Progenitor cell of endocrine pancreas (in vitro differentiated cells): ENCODE data around the gene NRDC. TPM values are rescaled to one million over a fixed set of nuclear protein-coding genes. Genes with fewer than 3 reads are reported as not detected.

Experiments used
- DNase-seq: peaks from one replicate; pipeline ENCODE4 v3.0.0; 2021; ENCODE audit warnings: low spot score; ENCODE audit not compliant: unreplicated experiment
- H3K27ac Mint-ChIP-seq: 2 replicates; pipeline ENCODE4 v1.8.0; 2021; ENCODE audit warnings: mild to moderate bottlenecking, moderate library complexity, mixed read lengths
- H3K27me3 Mint-ChIP-seq: 2 replicates; pipeline ENCODE4 v1.8.0; 2021; ENCODE audit warnings: mixed read lengths
- H3K36me3 Mint-ChIP-seq: 2 replicates; pipeline ENCODE4 v1.8.0; 2022; ENCODE audit warnings: mixed read lengths; ENCODE audit not compliant: insufficient read depth
- H3K4me1 Mint-ChIP-seq: 2 replicates; pipeline ENCODE4 v1.8.0; 2021; ENCODE audit warnings: low read depth, mixed read lengths
- H3K4me3 Mint-ChIP-seq: 2 replicates; pipeline ENCODE4 v1.8.0; 2021; ENCODE audit warnings: low read depth, mild to moderate bottlenecking, moderate library complexity, mixed read lengths
- H3K9me3 Mint-ChIP-seq: 2 replicates; pipeline ENCODE4 v1.8.0; 2021; ENCODE audit warnings: low read depth, mixed read lengths
- CTCF ChIP-seq: fragments of 200-600 bp; sonication (generic); IDR thresholded peaks from one replicate; pipeline ENCODE4 v1.5.0; 2021; ENCODE audit warnings: antibody characterized with exemption, mild to moderate bottlenecking; ENCODE audit not compliant: unreplicated experiment
- total RNA-seq: library from RNA; stranded (reverse); gene quantifications from 2 replicates; pipeline ENCODE4 v1.2.1, GENCODE V29; 2021

NRDC gene
- total RNA-seq, 1 donor from 2014 or later, result 200 TPM

- TF ChIP-seq CTCF, result no peak
- DNase-seq, result no peak
- no peak overlapping the region for H3K4me3 Mint-ChIP-seq
- no peaks in the 10 kb centered on the region for H3K27me3 Mint-ChIP-seq
- peaks cover 4% of the 10 kb centered on the region for H3K4me1 Mint-ChIP-seq
- peaks cover 4% of the 10 kb centered on the region for H3K9me3 Mint-ChIP-seq
- H3K36me3 Mint-ChIP-seq, result peaks cover 32% of the 10 kb centered on the region
- H3K27ac Mint-ChIP-seq, result no peak overlapping the region
Measured at GRCh38 chr1:51755437-51755836, 123.1 kb downstream of the NRDC start.

GRCh38 chr1:51754666-51755065 lies 123.9 kb downstream of the NRDC start:
- DNase-seq, result no peak
- no peak for TF ChIP-seq CTCF
- no peaks in the 10 kb centered on the region for H3K27me3 Mint-ChIP-seq
- peaks cover 4% of the 10 kb centered on the region for H3K9me3 Mint-ChIP-seq
- H3K4me1 Mint-ChIP-seq, result peaks cover 4% of the 10 kb centered on the region
- no peak overlapping the region for H3K27ac Mint-ChIP-seq
- H3K36me3 Mint-ChIP-seq, result peaks cover 32% of the 10 kb centered on the region
- H3K4me3 Mint-ChIP-seq, result no peak overlapping the region

GRCh38 chr1:51753969-51754368 lies 124.6 kb downstream of the NRDC start:
- Mint-ChIP-seq H3K27ac (peak overlapping the region; percentile 64), H3K9me3 (peaks cover 4% of the 10 kb centered on the region), H3K4me1 (peaks cover 4% of the 10 kb centered on the region), H3K36me3 (peaks cover 32% of the 10 kb centered on the region), H3K27me3 (no peaks in the 10 kb centered on the region), H3K4me3 (no peak overlapping the region)
- DNase-seq, result no peak
- TF ChIP-seq CTCF, result no peak

GRCh38 chr1:51752073-51752948 lies 126.2 kb downstream of the NRDC start:
- Mint-ChIP-seq H3K27me3 (no peaks in the 10 kb centered on the region), H3K36me3 (peaks cover 36% of the 10 kb centered on the region), H3K27ac (no peak overlapping the region), H3K4me1 (peaks cover 4% of the 10 kb centered on the region), H3K4me3 (no peak overlapping the region), H3K9me3 (peaks cover 4% of the 10 kb centered on the region)
- no peak for DNase-seq
- no peak for TF ChIP-seq CTCF

GRCh38 chr1:51750729-51751128 lies 127.8 kb downstream of the NRDC start:
- no peak for TF ChIP-seq CTCF
- peaks cover 4% of the 10 kb centered on the region for H3K9me3 Mint-ChIP-seq
- DNase-seq, result no peak
- H3K36me3 Mint-ChIP-seq, result peaks cover 36% of the 10 kb centered on the region
- no peak overlapping the region for H3K27ac Mint-ChIP-seq
- H3K4me1 Mint-ChIP-seq, result peaks cover 9% of the 10 kb centered on the region
- H3K4me3 Mint-ChIP-seq, result no peak overlapping the region
- H3K27me3 Mint-ChIP-seq, result no peaks in the 10 kb centered on the region
